Fibroblast of pulmonary artery (primary cell): Measurements from ENCODE around the gene ITPRID1.
A peak's percentile ranks its signal among the peaks of the same experiment; 100 is the strongest.

Experiments
- DNase-seq: peaks from one replicate; pipeline ENCODE4 v3.0.0-alpha.2; 2010; ENCODE audit warnings: low read depth
- H3K4me3 ChIP-seq: replicated peaks from 2 replicates; pipeline ENCODE4 v1.5.1; 2011; ENCODE audit warnings: low read depth, mild to moderate bottlenecking, control low read depth, low read length, moderate library complexity
- TF ChIP-seq, protein P1 (sequence below): IDR thresholded peaks from 2 replicates; pipeline ENCODE4 v1.5.1; 2011; ENCODE audit warnings: mild to moderate bottlenecking, control low read depth, low read length, inconsistent platforms; ENCODE audit errors: missing control alignments

Gene ITPRID1

DNA sequence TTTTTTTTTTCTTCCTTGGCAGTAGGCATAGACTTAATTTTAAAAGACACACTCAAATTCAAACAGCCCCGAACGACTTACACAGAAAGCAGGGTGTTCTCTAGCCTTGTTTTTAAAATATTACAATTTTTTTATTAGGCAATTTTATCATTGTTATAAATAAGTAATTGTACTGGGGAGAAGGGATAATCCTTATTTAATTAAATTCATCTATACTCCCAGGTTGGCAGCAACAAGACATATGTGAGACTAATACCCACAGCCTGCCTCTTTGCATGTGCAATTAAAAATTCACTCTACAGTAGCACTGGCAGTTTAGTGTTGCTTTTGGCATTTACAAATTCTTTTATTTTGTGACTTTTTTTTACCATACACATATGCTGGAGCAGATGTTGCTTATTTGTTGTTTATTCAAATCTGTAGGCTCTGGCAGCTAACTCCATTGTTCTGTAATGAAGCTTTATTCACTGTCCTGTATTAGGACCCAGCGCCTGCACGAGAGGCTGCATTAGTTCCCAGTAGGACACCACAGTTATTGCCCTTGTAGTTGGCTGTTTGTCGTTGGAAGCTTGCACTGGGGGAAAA, 88.2 kb downstream of the ITPRID1 start:
- DNase-seq = no peak
- no peak overlapping the region for H3K4me3 ChIP-seq
- TF ChIP-seq, protein P1, sequence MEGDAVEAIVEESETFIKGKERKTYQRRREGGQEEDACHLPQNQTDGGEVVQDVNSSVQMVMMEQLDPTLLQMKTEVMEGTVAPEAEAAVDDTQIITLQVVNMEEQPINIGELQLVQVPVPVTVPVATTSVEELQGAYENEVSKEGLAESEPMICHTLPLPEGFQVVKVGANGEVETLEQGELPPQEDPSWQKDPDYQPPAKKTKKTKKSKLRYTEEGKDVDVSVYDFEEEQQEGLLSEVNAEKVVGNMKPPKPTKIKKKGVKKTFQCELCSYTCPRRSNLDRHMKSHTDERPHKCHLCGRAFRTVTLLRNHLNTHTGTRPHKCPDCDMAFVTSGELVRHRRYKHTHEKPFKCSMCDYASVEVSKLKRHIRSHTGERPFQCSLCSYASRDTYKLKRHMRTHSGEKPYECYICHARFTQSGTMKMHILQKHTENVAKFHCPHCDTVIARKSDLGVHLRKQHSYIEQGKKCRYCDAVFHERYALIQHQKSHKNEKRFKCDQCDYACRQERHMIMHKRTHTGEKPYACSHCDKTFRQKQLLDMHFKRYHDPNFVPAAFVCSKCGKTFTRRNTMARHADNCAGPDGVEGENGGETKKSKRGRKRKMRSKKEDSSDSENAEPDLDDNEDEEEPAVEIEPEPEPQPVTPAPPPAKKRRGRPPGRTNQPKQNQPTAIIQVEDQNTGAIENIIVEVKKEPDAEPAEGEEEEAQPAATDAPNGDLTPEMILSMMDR = no peak

DNA sequence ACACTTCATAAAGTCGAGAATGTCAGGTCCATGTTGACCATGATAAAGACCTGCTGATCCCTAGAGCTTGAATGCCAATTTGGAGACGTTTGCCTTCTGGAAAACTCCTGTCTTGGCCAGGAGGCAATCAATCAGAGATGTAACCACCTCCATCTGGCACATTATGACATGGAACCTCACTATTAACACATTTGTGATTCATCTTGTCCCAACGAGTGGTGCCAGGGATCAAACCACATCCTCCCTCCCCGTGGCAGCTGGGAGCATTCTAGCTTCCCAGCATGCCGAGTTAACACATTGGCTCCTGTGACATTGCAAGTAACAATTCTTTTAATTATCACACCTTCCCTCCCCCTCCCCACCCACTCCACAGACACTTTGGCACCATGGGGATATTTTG, 89.2 kb downstream of the ITPRID1 start:
- TF ChIP-seq, protein P1 = no peak
- DNase-seq = no peak
- H3K4me3 ChIP-seq = no peak overlapping the region

DNA sequence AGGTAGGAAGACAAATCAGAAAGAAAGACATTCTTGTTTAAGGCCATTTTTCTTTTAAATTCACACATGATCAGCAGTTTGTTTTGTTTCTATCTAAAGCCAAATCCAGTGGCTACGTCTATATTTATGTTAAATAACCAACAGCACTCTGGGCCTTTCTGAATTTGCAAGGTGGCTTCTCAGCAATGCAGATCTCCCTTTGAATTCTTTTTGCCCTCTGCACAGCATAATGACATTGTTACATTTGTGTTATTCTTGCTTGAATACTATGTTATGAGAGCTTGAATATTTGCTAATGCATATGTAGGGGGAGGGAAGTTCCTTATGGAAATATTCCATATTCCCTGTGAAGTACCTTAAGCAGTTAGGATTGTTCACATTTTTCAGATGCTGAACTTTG, 99.7 kb downstream of the ITPRID1 start:
- no peak overlapping the region for H3K4me3 ChIP-seq
- DNase-seq = no peak
- TF ChIP-seq, protein P1 = no peak

DNA sequence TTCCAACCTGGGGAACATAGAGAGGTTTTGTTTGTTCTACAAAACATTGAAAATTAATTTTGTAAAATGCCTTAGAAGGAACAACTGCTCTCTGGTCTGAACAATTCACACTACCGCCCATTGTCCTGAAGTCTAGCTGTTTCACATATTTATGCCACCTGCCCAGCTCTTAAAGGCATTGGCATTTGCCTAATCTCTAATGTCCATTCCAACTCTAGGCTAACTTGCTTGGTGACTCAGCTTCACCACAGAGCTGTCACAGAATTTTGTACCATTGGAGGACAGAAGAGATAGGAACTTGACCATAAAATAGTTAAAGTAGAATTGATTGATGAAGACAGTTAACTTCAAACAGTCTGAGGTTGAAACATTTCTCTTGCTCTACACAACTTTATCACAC, 119.6 kb downstream of the ITPRID1 start:
- no peak overlapping the region for H3K4me3 ChIP-seq
- TF ChIP-seq, protein P1 = no peak
- DNase-seq = no peak

DNA sequence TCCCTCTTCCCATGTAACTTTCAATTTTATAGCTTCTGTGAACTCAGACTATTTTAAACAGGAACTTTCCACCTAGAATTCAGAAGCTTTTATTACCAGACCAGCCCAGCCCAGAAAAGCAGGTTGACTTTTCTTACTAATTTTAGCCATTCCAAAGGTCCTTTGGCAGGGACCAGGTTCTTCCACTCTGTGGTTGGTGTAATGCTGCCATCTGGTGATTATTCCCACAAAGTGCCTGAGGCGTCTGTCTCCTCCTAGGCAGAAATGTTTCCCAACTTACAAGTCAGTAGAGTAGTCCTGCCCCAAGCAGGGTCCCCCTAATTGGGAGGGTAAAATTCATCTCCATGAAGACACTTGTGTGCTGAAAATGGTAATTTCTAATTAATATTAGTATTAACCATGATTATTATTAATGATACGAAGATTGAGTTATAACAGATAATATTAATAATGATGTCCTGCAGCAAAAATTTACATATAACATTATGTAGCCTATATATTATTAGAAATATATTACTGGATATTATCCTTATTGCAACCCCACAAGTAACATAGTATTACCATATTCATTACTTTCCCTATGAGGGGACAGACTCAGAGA, 120.1 kb downstream of the ITPRID1 start:
- peak; percentile 60 for DNase-seq
- H3K4me3 ChIP-seq = no peak overlapping the region
- TF ChIP-seq, protein P1 = peak; percentile 57

DNA sequence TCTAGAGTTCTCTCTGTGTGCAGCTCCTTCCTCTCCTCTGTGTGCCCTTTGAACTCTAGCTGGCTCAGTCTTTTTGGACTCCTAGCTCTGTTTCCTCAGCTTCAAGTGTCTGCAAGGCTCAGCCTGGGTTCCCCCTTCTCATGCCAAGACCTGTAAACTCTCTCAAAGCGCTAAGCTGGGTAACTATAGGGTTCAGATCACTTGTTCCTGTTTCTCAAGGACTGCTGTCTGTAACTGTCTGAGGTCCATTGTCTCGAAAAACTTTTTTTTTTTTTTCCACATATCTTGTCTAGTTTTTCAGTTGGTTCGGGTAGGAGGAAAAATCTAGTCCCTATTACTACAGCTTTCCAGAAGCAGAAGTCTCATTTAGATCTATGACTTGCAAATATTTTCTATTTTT, 126.5 kb downstream of the ITPRID1 start:
- TF ChIP-seq, protein P1 = no peak
- no peak overlapping the region for H3K4me3 ChIP-seq
- DNase-seq = no peak

DNA sequence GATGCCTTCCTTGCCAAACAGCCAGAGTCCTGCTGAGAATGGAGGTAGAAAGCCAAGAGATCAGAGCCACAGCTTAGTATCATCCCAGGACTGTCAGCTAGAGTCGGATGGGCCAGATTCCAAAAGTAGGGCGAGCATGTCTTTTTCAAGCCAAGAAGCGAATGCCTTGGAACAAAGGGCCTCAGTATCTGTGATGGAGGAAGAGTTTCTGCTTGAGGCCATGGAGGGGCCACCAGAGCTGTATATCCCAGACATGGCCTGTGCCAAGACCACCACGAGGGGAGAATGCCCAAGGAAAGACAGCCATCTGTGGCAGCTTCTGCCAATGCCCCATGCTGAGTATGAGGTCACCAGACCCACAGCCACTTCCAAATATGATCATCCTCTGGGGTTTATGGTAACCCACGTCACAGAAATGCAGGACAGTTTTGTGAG, 128.8 kb downstream of the ITPRID1 start:
- DNase-seq = no peak
- no peak overlapping the region for H3K4me3 ChIP-seq
- TF ChIP-seq, protein P1 = no peak
